Lower leg skin (tissue), 4 donors: ENCODE data around the gene PARP15. TPM values are rescaled to one million over a fixed set of nuclear protein-coding genes. Genes with fewer than 3 reads are reported as not detected.

Experiments used
- DNase-seq, 2 donors: peaks; one replicate each; pipeline ENCODE4 v3.0.0-alpha.2; 2019; ENCODE audit warnings: low spot score in 2 of 2
- H3K4me3 ChIP-seq: fragments of 200-600 bp; sonication (generic); 2 replicates; pipeline ENCODE4 v1.5.1; 2017; ENCODE audit warnings: mild to moderate bottlenecking, low read depth; ENCODE audit not compliant: poor library complexity, severe bottlenecking
- CTCF ChIP-seq, 3 donors: fragments of 450-650 bp; IDR thresholded peaks; one replicate each; pipeline ENCODE4 v1.5.1; 2016; ENCODE audit warnings: antibody characterized with exemption in 3 of 3, mild to moderate bottlenecking in 3 of 3, moderate library complexity in 2 of 3
- POLR2A ChIP-seq, 2 donors: fragments of 450-650 bp; IDR thresholded peaks; one replicate each; pipeline ENCODE4 v1.6.1; 2016 to 2017; ENCODE audit warnings: antibody characterized with exemption in 2 of 2, mild to moderate bottlenecking in 1 of 2, moderate library complexity in 1 of 2
- WGBS, 2 donors: methylation state at CpG; one replicate each; pipeline ENCODE4 v1.1.5; 2018; 5-methylcytosine and 5-hydroxymethylcytosine counted together
- intact Hi-C: fragments of 100-400 bp; cut with DNase I; formaldehyde crosslinking; loops from one replicate; pipeline ENCODE4 v1.15.0; 2023; ENCODE audit warnings: low total_unique reads
- total RNA-seq, 4 donors: library from RNA; depleted of rRNA; stranded (reverse); fragments of >200 nt; gene quantifications; one replicate each; pipeline ENCODE4 v1.1.0, GENCODE V29; 2016

The PARP15 gene
- total RNA-seq, 4 donors from 2014 or later, result 0.29 to 0.71 (median 0.38) TPM; not detected in 1

GRCh38 chr3:122586098-122586497, 8.6 kb downstream of the PARP15 start:
- no peak for TF ChIP-seq POLR2A (IDR thresholded peaks at IDR 0.05)
- TF ChIP-seq CTCF (IDR thresholded peaks at IDR 0.05), result no peak
- WGBS, 2 donors, result 23 to 54% methylated on average over 1 of the region's 1 CpG
- H3K4me3 ChIP-seq, result no peak overlapping the region
- intact Hi-C loops, result no loop called here
- DNase-seq, result no peak

- no peak overlapping the region for H3K4me3 ChIP-seq
- intact Hi-C loops, result no loop called here
- no peak for DNase-seq
Measured at GRCh38 chr3:122586773-122587485, 9.5 kb downstream of the PARP15 start.

GRCh38 chr3:122587572-122587971, 10.1 kb downstream of the PARP15 start:
- no peak for DNase-seq
- intact Hi-C loops, result no loop called here
- no peak overlapping the region for H3K4me3 ChIP-seq
- 38 to 48% methylated on average over 1 to 2 of the region's 2 CpGs for WGBS, 2 donors
- TF ChIP-seq CTCF (IDR thresholded peaks at IDR 0.05) (no peak), POLR2A (IDR thresholded peaks at IDR 0.05) (no peak)

More at GRCh38 chr3:122586773-122587485, 9.5 kb downstream of the PARP15 start:
- TF ChIP-seq CTCF (IDR thresholded peaks at IDR 0.05) (no peak), POLR2A (IDR thresholded peaks at IDR 0.05) (no peak)

- TF ChIP-seq CTCF (IDR thresholded peaks at IDR 0.05) (no peak), POLR2A (IDR thresholded peaks at IDR 0.05) (no peak)
- no peak overlapping the region for H3K4me3 ChIP-seq
- DNase-seq, result no peak
- intact Hi-C loops, result no loop called here
- WGBS, 2 donors, result 64% methylated on average over 5 of the region's 5 CpGs
Measured at GRCh38 chr3:122589297-122589696, 11.8 kb downstream of the PARP15 start.

- intact Hi-C loops, result no loop called here
Measured at GRCh38 chr3:122590610-122591009, 13.2 kb downstream of the PARP15 start.

More at GRCh38 chr3:122590610-122591009, 13.2 kb downstream of the PARP15 start:
- no peak for TF ChIP-seq POLR2A (IDR thresholded peaks at IDR 0.05)
- TF ChIP-seq CTCF (IDR thresholded peaks at IDR 0.05), result no peak
- 95 to 99% methylated on average over 2 of the region's 2 CpGs for WGBS, 2 donors
- H3K4me3 ChIP-seq, result no peak overlapping the region
- DNase-seq, result no peak
